IMR-90 (cell line): ENCODE results near the gene WIPI1. TPM values are rescaled to one million over a fixed set of nuclear protein-coding genes. Genes with fewer than 3 reads are reported as not detected.

ENCODE experiments used
- ATAC-seq: fragments of 200-7000 bp; cut with Tn5 transposase; 2 replicates; pipeline ENCODE4 v1.9.1; 2020; ENCODE audit warnings: low read depth, mild to moderate bottlenecking, moderate library complexity
- BruUV-seq: library from RNA; stranded (reverse); fragments of 400-500 nt; replicated peaks from 2 replicates; lab custom pipeline; 2021; lab: Mats Ljungman, UMichigan
- CTCF ChIA-PET: fragments of 300-600 bp; formaldehyde crosslinking; extraction: SDS; loops from one replicate; lab custom pipeline; 2021; ENCODE audit warnings: antibody characterized with exemption; lab: Yijun Ruan, JAX
- POLR2A ChIA-PET: fragments of 300-600 bp; sonication (Branson Sonifier 250); formaldehyde crosslinking; loops from one replicate; lab custom pipeline; 2022; ENCODE audit warnings: antibody characterized with exemption; ENCODE audit not compliant: unreplicated experiment; lab: Charles Lee
- DNase-seq: peaks from one replicate; pipeline ENCODE4 v3.0.0; 2013
- H2AFZ ChIP-seq: replicated peaks from 2 replicates; pipeline ENCODE3; 2013; ENCODE audit warnings: low read length, mild to moderate bottlenecking; ENCODE audit not compliant: poor library complexity
- H2AK5ac ChIP-seq: 2 replicates; pipeline ENCODE4 v1.6.1; 2013; ENCODE audit warnings: low read depth, low read length, inconsistent platforms
- H2AK9ac ChIP-seq: replicated peaks from 2 replicates; pipeline ENCODE3; 2013; ENCODE audit warnings: mild to moderate bottlenecking, low read depth, low read length, moderate library complexity; ENCODE audit not compliant: poor library complexity
- H2BK120ac ChIP-seq: 2 replicates; pipeline ENCODE4 v1.6.1; 2013; ENCODE audit warnings: low read depth, low read length, inconsistent platforms
- H2BK15ac ChIP-seq: 3 replicates; pipeline ENCODE4 v1.6.1; 2013; ENCODE audit warnings: low read depth, low read length, inconsistent platforms
- H2BK20ac ChIP-seq: 2 replicates; pipeline ENCODE4 v1.6.1; 2013; ENCODE audit warnings: low read depth, mild to moderate bottlenecking, inconsistent platforms, low read length, moderate library complexity
- H2BK5ac ChIP-seq: 2 replicates; pipeline ENCODE4 v1.6.1; 2013; ENCODE audit warnings: mild to moderate bottlenecking, low read depth, low read length, inconsistent platforms; ENCODE audit not compliant: poor library complexity, severe bottlenecking
- H3K14ac ChIP-seq: replicated peaks from 2 replicates; pipeline ENCODE4 v1.6.1; 2013; ENCODE audit warnings: low read depth, low read length, inconsistent platforms
- H3K18ac ChIP-seq: 2 replicates; pipeline ENCODE4 v1.6.1; 2013; ENCODE audit warnings: low read depth, low read length, control low read depth
- H3K23ac ChIP-seq: 2 replicates; pipeline ENCODE4 v1.6.1; 2013; ENCODE audit warnings: low read depth, low read length, inconsistent platforms
- H3K27ac ChIP-seq: 2 replicates; pipeline ENCODE4 v1.5.1; 2013; ENCODE audit warnings: mild to moderate bottlenecking, control low read depth, low read length; ENCODE audit not compliant: insufficient read depth
- H3K27me3 ChIP-seq: 2 replicates; pipeline ENCODE4 v1.6.1; 2013; ENCODE audit warnings: low read length; ENCODE audit not compliant: control insufficient read depth, insufficient read depth
- H3K36me3 ChIP-seq: 2 replicates; pipeline ENCODE4 v1.6.1; 2013; ENCODE audit warnings: low read length, mixed read lengths; ENCODE audit not compliant: control insufficient read depth, insufficient read depth
- H3K4ac ChIP-seq: 2 replicates; pipeline ENCODE4 v1.6.1; 2013; ENCODE audit warnings: low read depth, low read length, inconsistent platforms
- H3K4me1 ChIP-seq: 2 replicates; pipeline ENCODE4 v1.6.1; 2013; ENCODE audit warnings: low read length, mixed read lengths; ENCODE audit not compliant: control insufficient read depth, insufficient read depth
- H3K4me2 ChIP-seq: 2 replicates; pipeline ENCODE4 v1.6.1; 2013; ENCODE audit warnings: low read depth, mild to moderate bottlenecking, control low read depth, low read length, moderate library complexity
- H3K4me3 ChIP-seq: 2 replicates; pipeline ENCODE4 v1.5.1; 2013; ENCODE audit warnings: low read depth, mild to moderate bottlenecking, control low read depth, low read length, moderate library complexity; ENCODE audit not compliant: insufficient read depth
- H3K56ac ChIP-seq: 2 replicates; pipeline ENCODE4 v1.6.1; 2013; ENCODE audit warnings: low read length, inconsistent platforms; ENCODE audit not compliant: insufficient read depth; ENCODE audit errors: extremely low read depth
- H3K79me1 ChIP-seq, 2 experiments: 2 replicates each; pipeline ENCODE4 v1.6.1; 2013; ENCODE audit warnings: low read length in 2 of 2, inconsistent platforms in 1 of 2, low read depth in 1 of 2
- H3K9ac ChIP-seq: 2 replicates; pipeline ENCODE4 v1.6.1; 2013; ENCODE audit warnings: low read depth, low read length, control low read depth
- H3K9me1 ChIP-seq: 2 replicates; pipeline ENCODE4 v1.6.1; 2013; ENCODE audit warnings: low read length, inconsistent platforms; ENCODE audit not compliant: insufficient read depth
- H3K9me3 ChIP-seq: 2 replicates; pipeline ENCODE4 v1.6.1; 2013; ENCODE audit warnings: low read length; ENCODE audit not compliant: control insufficient read depth, insufficient read depth
- H4K20me1 ChIP-seq: 2 replicates; pipeline ENCODE4 v1.6.1; 2013; ENCODE audit warnings: low read length, inconsistent platforms; ENCODE audit not compliant: insufficient read depth
- H4K5ac ChIP-seq: 2 replicates; pipeline ENCODE4 v1.6.1; 2013; ENCODE audit warnings: mild to moderate bottlenecking, low read depth, low read length, control low read depth
- H4K8ac ChIP-seq, 2 experiments: 2 replicates each; pipeline ENCODE4 v1.6.1; 2013; ENCODE audit warnings: low read depth in 2 of 2, low read length in 2 of 2, control low read depth in 1 of 2, inconsistent platforms in 1 of 2
- H4K91ac ChIP-seq: 2 replicates; pipeline ENCODE4 v1.6.1; 2013; ENCODE audit warnings: low read depth, low read length, inconsistent platforms; ENCODE audit not compliant: insufficient read depth
- BHLHE40 ChIP-seq: fragments of 150-350 bp; IDR thresholded peaks from 2 replicates; pipeline ENCODE4 v1.6.1; 2016; ENCODE audit warnings: mild to moderate bottlenecking, low read depth, low read length
- CEBPB ChIP-seq: IDR thresholded peaks from 2 replicates; pipeline ENCODE4 v1.6.1; 2012; ENCODE audit warnings: low read depth, low read length, improper control_type of control experiment
- CHD1 ChIP-seq: IDR thresholded peaks from 2 replicates; pipeline ENCODE4 v1.6.1; 2012; ENCODE audit warnings: low read depth, low read length, improper control_type of control experiment
- FOS ChIP-seq: fragments of 150-350 bp; IDR thresholded peaks from 2 replicates; pipeline ENCODE4 v1.6.1; 2016; ENCODE audit warnings: low read depth, low read length
- MAFK ChIP-seq: IDR thresholded peaks from 2 replicates; pipeline ENCODE4 v1.6.1; 2012; ENCODE audit warnings: low read depth, low read length, improper control_type of control experiment
- MAZ ChIP-seq: IDR thresholded peaks from 2 replicates; pipeline ENCODE4 v1.6.1; 2012; ENCODE audit warnings: low read depth, mild to moderate bottlenecking, low read length, improper control_type of control experiment, moderate library complexity, borderline replicate concordance
- MXI1 ChIP-seq: IDR thresholded peaks from 2 replicates; pipeline ENCODE4 v1.6.1; 2012; ENCODE audit warnings: low read depth, mild to moderate bottlenecking, low read length, moderate library complexity, borderline replicate concordance
- NFE2L2 ChIP-seq: fragments of 150-350 bp; IDR thresholded peaks from 2 replicates; pipeline ENCODE4 v1.6.1; 2016; ENCODE audit warnings: low read depth, mild to moderate bottlenecking, low read length
- POLR2A ChIP-seq: IDR thresholded peaks from 2 replicates; pipeline ENCODE4 v1.6.1; 2012; ENCODE audit warnings: mild to moderate bottlenecking, low read depth, low read length
- RAD21 ChIP-seq: IDR thresholded peaks from 2 replicates; pipeline ENCODE4 v1.6.1; 2012; ENCODE audit warnings: low read length, improper control_type of control experiment
- RCOR1 ChIP-seq: IDR thresholded peaks from 2 replicates; pipeline ENCODE4 v1.6.1; 2012; ENCODE audit warnings: mild to moderate bottlenecking, low read length, improper control_type of control experiment; ENCODE audit not compliant: insufficient replicate concordance
- RFX5 ChIP-seq: IDR thresholded peaks from 2 replicates; pipeline ENCODE4 v1.8.0; 2012; ENCODE audit warnings: low read depth, mild to moderate bottlenecking, low read length, moderate library complexity
- SMC3 ChIP-seq: fragments of 150-350 bp; IDR thresholded peaks from 2 replicates; pipeline ENCODE4 v1.6.1; 2016; ENCODE audit warnings: low read depth, mild to moderate bottlenecking, antibody characterized with exemption, low read length, moderate library complexity
- whole genome bisulfite sequencing, 2 experiments: methylation state at CpG; one replicate each; pipeline versions ENCODE4 v1.1.5 to v1.1.7; 2013; ENCODE audit warnings: missing lambda C conversion rate in 2 of 2; ENCODE audit not compliant: insufficient read length in 1 of 2; ENCODE audit errors: extremely low coverage in 2 of 2; 5-methylcytosine and 5-hydroxymethylcytosine counted together
- dilution Hi-C: fragments of 300-500 bp; cut with HindIII; formaldehyde crosslinking; loops from one replicate; pipeline ENCODE4 v1.14.3; 2018; ENCODE audit warnings: low sequenced_read_pairs; ENCODE audit not compliant: unreplicated experiment
- in situ Hi-C: fragments of 300-500 bp; cut with MboI; formaldehyde crosslinking; loops from 3 replicates; pipeline ENCODE4 v1.14.3; 2019; ENCODE audit warnings: low sequenced_read_pairs, inconsistent platforms, mixed read lengths
- intact Hi-C: fragments of 100-400 bp; cut with micrococcal nuclease; formaldehyde crosslinking; loops from 2 replicates; pipeline ENCODE4 v1.10.0; 2022
- polyA plus RNA-seq, 3 experiments: library from polyadenylated mRNA; depleted of rRNA; stranded (reverse); fragments of >200 nt; gene quantifications; 2 replicates each; pipeline ENCODE4 v1.2.3, GENCODE V29; 2012; ENCODE audit warnings: low replicate concordance in 1 of 3
- total RNA-seq: library from RNA; depleted of rRNA; stranded (reverse); fragments of >200 nt; gene quantifications from 2 replicates; pipeline ENCODE4 v1.2.3, GENCODE V29; 2012
- TF ChIP-seq, protein P1 (sequence below): fragments of 150-350 bp; IDR thresholded peaks from 2 replicates; pipeline ENCODE4 v1.6.1; 2016; ENCODE audit warnings: low read depth, mild to moderate bottlenecking, low read length, moderate library complexity, borderline replicate concordance
- TF ChIP-seq, protein P2 (sequence below): conservative IDR thresholded peaks from 2 replicates; pipeline ENCODE4 v1.5.1; 2012; ENCODE audit warnings: mild to moderate bottlenecking, low read depth, low read length, improper control_type of control experiment

WIPI1 gene
- total and polyA plus RNA-seq, 2 of the 4 experiments (the other 2 are of a cell fraction), result 78.6 to 129 TPM

DNA sequence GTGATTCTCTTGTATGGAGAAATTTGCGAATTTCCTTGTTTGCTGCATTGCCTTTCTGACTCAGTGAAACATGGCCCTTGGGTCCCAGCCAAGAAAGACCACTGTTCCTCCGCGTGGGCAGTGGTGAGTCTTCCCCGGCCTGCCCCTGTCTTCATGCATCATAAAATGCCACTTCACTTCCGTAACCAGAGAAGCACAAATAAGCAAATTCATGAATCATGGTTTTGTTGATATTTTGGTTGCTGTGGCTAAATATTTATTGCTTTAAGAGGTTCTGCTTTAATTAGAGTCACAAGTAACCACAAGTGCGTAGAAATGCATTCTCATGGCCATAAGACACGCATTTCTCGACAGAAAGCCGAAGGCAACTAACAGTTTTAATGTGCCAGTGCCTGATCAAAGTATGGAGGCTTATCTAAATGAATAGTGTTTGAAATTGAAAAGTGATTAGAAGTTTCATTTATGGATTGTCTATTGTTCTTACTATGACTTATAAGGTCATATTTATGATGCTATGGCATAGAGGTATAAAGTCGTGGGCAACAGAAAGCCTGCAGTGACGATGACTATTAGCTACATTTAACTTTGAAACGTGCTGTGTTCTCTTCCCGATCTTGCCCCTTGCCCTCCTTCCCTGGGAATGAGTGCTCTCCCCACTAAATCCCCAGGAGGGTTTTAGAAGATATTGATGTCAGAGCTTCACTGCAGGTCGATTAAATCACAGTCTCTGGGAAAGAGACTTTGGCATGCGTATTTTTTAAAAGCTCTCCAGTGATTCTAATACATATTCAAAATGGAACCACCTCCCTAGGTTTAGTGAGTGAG, 76.0 kb downstream of the WIPI1 start:
- 50% methylated on average over 2 of the region's 15 CpGs; no CpG with 5 or more reads in 1 of the 2 experiments for WGBS, 2 experiments
- H3K9me3 ChIP-seq, result no peaks in the 10 kb centered on the region
- H3K4me2 ChIP-seq, result peak overlapping the region; percentile 8; the same call in 1 of the 2 replicates
- peak overlapping the region; percentile 87 for H4K91ac ChIP-seq
- peak overlapping the region; percentile 95 for H2BK120ac ChIP-seq
- H4K20me1 ChIP-seq, result no peaks in the 10 kb centered on the region
- H3K9me1 ChIP-seq, result peaks cover 45% of the 10 kb centered on the region
- ChIA-PET POLR2A (no interaction called here), CTCF (interaction anchor here (4.3 kb wide), 1 partner anchor 18 kb away, joined by 24 read pairs; no protein-coding TSS in a partner anchor)
- DNase-seq (peak; percentile 97), ATAC-seq (peak; percentile 11)
- peak overlapping the region; percentile 95 for H2BK5ac ChIP-seq
- H3K18ac ChIP-seq, result peak overlapping the region; percentile 91
- H3K9ac ChIP-seq, result peak overlapping the region; percentile 7; the same call in 1 of the 2 replicates
- peak overlapping the region; percentile 93 for H4K5ac ChIP-seq
- H3K36me3 ChIP-seq, result no peaks in the 10 kb centered on the region
- no peak overlapping the region for H2AK9ac ChIP-seq
- intact Hi-C loops, result loop anchor here (2.0 to 5.0 kb wide), 3 partner anchors 26 to 89 kb away; partner anchors contain the start of genes ARSG, SLC16A6 and WIPI1
- no peak overlapping the region for H3K4me3 ChIP-seq
- TSS peak; percentile 80 for BruUV-seq
- H2AFZ ChIP-seq, result peak overlapping the region; percentile 70
- in situ Hi-C loops, result no loop called here
- H3K79me1 ChIP-seq, result peaks cover 0 to 4% of the 10 kb centered on the region in 2 experiments; a peak in 1 of 4 replicates
- H3K4ac ChIP-seq, result peak overlapping the region; percentile 95
- dilution Hi-C loops, result no loop called here
- peak overlapping the region; percentile 85 for H3K56ac ChIP-seq
- H3K4me1 ChIP-seq, result peaks cover 34% of the 10 kb centered on the region
- peak overlapping the region; percentile 73 for H3K27ac ChIP-seq
- H2BK15ac ChIP-seq, result peak overlapping the region; percentile 95
- no peaks in the 10 kb centered on the region for H3K27me3 ChIP-seq
- peak overlapping the region; percentile 85; the same call in 1 of the 2 replicates for H3K23ac ChIP-seq
- peak overlapping the region; percentile 96 for H2BK20ac ChIP-seq
- H3K14ac ChIP-seq, result peak overlapping the region; percentile 79
- H2AK5ac ChIP-seq, result peak overlapping the region; percentile 95; the same call in 1 of the 2 replicates
- peak overlapping the region; percentile 83 to 87 for H4K8ac ChIP-seq
- TF ChIP-seq MAFK (peak; percentile 73), MAZ (no peak), MXI1 (no peak), RFX5 (no peak), RAD21 (peak; percentile 6; the same call in 1 of the 2 replicates), BHLHE40 (peak; percentile 77), CHD1 (no peak; the same call in 1 of the 2 replicates), CEBPB (peak; percentile 91), RCOR1 (no peak), NFE2L2 (peak; percentile 89), FOS (peak; percentile 97), SMC3 (no peak), POLR2A (peak; percentile 52; the same call in 1 of the 2 replicates)
- TF ChIP-seq, protein P1, sequence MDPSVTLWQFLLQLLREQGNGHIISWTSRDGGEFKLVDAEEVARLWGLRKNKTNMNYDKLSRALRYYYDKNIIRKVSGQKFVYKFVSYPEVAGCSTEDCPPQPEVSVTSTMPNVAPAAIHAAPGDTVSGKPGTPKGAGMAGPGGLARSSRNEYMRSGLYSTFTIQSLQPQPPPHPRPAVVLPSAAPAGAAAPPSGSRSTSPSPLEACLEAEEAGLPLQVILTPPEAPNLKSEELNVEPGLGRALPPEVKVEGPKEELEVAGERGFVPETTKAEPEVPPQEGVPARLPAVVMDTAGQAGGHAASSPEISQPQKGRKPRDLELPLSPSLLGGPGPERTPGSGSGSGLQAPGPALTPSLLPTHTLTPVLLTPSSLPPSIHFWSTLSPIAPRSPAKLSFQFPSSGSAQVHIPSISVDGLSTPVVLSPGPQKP, result no peak
- TF ChIP-seq, protein P2, sequence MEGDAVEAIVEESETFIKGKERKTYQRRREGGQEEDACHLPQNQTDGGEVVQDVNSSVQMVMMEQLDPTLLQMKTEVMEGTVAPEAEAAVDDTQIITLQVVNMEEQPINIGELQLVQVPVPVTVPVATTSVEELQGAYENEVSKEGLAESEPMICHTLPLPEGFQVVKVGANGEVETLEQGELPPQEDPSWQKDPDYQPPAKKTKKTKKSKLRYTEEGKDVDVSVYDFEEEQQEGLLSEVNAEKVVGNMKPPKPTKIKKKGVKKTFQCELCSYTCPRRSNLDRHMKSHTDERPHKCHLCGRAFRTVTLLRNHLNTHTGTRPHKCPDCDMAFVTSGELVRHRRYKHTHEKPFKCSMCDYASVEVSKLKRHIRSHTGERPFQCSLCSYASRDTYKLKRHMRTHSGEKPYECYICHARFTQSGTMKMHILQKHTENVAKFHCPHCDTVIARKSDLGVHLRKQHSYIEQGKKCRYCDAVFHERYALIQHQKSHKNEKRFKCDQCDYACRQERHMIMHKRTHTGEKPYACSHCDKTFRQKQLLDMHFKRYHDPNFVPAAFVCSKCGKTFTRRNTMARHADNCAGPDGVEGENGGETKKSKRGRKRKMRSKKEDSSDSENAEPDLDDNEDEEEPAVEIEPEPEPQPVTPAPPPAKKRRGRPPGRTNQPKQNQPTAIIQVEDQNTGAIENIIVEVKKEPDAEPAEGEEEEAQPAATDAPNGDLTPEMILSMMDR, result no peak
